ENCODE measurements around the gene ULBP2. TPM values are rescaled to one million over a fixed set of nuclear protein-coding genes. Genes with fewer than 3 reads are reported as not detected.
"Not testable (repeated sequence)": the region's sequence is repeated elsewhere in the genome, so short reads cannot be mapped to it uniquely, and the experiment has no call there.

The ULBP2 gene
- polyA plus RNA-seq, 5 donors, result 2.3 to 2.9 (median 2.5) TPM

DNA sequence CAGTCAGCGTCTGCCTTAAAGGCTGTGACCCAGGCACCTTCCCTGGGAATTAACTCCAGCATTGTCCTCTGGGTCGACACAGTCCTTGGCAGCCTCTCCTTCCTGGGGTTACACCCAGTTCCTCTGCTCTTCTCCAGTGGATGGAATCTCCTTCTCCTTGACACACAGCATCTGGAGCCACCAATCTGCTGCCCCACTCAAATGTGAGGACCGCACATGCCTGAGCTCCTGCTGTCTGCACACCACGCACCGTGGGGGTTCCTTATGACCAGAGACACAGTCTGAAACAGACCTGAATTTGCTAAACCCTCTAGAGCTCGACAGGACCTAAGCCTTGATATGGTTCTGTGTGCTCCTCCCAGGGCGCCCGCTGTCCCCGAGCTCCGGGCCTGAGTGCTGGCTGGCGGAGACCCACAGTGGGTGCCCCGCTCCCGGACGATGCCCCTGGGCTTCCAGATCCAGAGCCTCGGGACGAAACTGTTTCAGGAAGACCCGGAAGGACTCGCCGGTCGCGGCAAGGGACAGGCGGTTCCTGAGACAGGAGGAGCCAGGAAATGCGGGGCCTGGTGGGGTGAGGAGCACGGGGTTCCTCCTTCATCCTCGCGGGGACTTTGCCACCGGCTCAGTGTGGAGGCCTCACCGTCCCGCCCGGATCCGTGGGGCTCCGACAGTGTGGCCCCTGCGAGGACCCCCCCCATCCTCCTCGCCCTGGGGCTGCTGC lies 16.4 kb upstream of the ULBP2 start:
- peak in 1 of 2 donors; percentile 16 for DNase-seq

DNA sequence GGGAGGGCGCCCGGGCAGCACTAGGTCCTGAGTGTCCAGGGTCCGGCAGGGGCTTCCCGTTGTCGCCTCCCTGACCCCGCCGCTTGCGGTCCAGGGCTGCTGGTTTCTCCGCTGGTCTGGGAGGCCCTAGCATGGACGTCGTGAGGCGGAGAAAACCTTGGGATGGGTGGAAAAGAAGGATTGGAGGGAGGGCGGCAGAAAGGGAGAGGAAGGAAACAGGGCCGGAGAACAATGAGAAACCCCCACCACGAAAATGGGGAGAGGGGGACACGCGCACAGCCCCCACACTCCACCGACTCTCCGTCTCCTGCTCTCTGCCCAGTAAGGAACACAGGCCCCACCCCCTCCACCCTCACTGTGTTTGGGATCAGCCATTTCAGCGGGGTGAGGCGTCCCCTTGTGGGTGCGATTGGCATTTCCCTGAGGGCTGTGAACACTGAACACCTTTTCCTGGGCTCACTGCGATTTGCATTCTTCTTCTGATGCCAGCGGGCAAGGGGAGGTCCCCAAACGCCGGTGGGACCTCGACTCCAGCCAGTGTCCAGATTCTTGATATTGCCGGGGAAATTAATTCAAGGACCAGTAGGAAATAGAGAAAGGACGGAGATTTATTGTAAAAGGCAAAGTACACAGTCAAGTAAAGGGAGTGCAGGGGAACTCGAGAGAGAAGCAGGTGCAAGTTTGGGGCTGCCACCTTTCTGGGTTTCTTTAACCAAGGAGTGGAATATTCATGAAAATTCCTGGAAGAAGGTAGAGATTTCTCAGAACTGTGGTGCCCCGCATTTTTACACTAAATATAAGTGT lies 15.6 kb upstream of the ULBP2 start:
- DNase-seq, result peak; percentile 76 to 82

DNA sequence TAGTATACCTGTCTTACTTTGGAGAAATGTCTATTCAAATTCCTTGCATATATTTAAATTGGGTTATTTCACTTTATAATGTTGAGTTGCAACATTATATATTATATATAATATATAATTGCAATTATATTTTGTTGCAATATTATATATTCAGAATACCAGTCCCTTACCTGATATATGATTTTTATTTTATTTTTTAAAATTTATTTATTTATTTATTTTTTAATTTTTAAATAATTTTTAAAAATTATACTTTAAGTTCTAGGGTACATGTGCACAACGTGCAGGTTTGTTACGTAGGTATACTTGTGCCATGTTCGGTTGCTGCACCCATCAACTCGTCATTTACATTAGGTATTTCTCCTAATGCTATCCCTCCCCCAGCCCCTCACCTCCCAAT lies 14.8 kb upstream of the ULBP2 start:
- not testable (repeated sequence) for DNase-seq

DNA sequence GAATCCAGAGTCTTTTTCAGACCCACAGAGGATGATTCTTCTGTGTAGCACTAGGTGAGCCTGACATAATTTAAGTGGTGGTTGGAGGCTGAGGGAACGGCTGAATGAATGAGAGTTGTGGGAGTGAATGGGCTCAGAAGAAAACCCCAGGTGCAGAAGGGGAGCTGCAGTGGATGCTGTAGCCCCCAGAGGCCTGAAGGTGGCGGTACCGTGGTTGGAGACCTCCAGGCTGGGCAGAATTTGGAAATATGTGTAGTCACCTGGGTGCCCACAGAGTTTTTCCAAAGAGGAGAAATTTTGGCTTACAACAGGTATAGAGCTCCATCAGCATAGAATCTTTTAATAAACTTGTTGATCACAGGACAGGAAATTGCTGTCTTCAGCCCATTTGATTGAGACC lies 12.4 kb upstream of the ULBP2 start:
- DNase-seq, result no peak

DNA sequence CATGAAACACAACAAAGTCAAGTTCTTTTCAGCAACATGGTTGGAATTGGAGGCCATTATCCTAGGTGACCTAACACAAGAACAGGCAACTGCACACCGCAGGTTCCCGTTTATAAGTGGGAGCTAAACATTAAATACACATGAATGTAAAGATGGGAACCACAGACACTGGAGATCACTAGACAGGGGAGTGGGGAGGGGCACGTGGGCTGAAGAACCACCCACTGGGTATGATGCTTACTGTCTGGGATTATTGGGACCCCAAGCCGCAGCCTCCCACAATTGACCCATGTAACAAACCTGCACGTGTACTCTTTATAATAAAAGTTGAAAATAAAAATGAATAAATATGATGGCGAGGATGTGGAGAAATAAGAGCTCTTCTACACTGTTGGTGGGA lies 10.3 kb upstream of the ULBP2 start:
- DNase-seq, result no peak

DNA sequence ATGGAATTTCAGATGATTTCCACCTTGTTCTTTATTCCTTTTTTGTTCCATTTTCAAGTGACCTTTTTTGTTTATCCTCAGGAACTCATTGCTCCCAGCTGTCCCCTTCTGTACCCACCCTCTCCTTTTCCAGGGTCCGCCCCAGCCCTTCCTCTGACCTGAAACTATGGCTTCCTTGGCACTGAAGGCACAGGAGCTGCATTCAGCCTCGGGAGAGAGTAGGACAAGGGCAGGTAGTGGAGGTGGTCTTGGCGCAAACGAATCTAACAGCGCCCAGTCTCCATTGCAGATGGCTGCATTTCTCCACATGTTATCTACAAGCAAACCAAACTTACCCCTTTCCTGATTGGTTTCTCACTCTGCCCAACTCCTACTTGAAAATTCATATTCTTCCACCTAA lies 8.8 kb upstream of the ULBP2 start:
- DNase-seq, result no peak

DNA sequence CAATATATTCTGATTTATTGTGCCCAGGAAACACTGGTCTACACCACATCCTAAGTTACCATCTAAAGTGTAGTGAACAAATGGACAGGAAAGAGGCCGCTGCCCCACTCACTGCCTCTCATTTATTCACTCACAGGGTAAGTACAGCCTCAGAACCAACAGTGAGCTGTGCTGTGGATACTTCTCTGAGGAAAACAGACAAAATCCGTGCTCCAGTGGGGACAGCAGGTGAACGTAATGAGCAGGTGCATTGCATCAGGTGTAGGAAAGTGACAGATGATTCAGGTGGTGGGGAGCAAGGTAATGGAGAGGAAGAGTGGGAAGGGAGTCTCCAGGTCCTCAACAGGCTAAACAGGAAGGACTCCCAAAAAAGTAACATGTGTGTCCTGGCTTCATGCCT lies 8.4 kb upstream of the ULBP2 start:
- DNase-seq, result no peak

DNA sequence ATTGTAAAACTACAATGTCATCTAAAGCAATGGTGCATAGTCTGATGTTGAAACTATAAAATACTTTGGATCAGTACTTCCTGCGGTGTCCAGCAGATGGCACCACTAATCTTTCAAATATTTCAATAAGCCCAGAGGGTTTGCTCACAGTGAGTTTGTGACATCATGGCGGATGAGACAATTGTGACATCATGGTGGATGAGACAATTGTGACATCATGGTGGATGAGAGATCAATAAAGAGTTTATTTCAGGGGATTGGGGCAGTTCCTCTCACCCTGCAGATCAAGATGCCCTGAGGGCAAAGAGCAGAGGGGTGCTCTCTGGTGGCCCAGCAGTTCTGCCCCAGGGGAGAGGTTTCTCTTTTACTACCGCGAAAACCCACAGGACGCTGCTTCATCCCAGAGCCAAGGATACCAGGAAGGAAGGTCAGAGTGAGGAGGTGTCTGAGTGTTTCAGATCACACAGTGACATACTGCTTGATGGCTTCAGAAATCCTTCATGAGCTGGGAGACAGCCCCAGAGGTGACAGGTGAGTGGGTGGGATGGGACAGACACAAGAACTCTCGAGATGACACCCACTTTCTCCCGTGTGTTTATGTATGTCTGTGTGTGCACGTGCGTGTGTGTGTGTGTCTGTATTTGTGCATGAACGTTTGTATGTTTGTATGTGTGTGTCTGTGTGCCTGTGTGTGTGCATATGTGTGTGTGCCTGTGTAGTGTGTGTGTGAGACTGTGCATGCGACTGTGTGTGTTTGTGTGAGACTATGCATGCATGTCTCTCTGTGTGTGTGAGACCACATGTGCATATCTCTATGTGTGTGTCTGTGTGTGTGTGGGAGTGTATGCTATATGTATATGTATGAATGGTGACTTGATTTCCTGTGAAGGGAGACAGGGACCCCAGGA lies 7.3 kb upstream of the ULBP2 start:
- DNase-seq, result peak; percentile 47 to 61

DNA sequence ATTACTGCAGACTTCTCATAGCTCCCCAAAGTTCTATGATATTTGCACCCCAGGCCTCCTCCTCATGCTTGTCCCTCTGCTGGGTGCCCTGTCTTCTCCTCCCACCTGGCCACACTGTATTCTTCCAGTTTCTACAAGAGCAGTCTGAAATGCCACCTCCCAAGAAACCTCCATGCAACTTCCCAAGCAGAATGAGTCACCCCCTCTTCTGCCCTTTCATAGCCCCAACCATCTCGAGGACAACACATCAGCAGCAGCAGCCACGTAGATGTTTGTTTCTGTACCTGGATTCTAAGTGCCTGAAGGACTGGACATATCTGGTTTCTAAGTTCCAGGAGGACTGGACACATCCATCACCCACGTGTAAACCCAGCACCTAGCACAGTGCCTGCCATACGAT lies 6.6 kb upstream of the ULBP2 start:
- DNase-seq, result no peak

DNA sequence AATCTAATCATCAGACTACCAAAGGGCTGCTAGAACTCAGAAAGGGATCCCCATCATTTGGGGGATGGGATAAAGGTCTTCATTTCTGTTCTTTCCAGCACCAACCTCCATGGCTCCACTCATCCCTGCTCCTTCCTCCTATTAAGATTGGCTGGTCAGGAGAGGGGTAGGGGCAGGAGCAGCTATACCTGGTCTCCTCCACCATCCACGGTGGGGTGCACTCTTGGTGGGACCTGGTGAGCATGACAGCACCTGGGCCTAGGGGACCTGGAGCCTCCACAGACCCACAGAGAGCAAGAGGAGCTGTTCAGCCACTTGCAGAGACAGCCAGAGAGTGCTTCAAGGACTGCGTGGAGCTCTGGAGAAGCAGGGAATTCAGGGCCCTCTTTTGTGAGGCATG lies 6.1 kb upstream of the ULBP2 start:
- no peak for DNase-seq

DNA sequence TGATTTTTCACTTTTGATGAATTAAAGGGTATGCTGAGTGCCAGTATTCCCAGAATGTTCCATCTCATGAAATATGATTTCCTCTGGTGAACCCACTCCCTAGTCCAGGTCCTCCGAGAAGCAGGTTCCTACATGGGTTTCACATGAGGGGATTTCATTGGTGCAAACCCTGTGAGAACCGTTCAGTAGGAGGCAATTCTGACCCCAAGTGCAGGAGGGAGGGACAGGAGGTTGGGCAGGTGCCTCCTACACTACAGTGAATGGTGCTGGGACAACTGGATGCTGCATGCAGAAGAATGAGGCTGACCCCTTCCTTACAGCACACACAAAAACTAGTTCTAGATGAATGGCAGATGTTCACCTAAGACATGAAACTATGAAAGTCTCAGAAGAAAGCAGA lies 5.1 kb upstream of the ULBP2 start:
- DNase-seq, result no peak

DNA sequence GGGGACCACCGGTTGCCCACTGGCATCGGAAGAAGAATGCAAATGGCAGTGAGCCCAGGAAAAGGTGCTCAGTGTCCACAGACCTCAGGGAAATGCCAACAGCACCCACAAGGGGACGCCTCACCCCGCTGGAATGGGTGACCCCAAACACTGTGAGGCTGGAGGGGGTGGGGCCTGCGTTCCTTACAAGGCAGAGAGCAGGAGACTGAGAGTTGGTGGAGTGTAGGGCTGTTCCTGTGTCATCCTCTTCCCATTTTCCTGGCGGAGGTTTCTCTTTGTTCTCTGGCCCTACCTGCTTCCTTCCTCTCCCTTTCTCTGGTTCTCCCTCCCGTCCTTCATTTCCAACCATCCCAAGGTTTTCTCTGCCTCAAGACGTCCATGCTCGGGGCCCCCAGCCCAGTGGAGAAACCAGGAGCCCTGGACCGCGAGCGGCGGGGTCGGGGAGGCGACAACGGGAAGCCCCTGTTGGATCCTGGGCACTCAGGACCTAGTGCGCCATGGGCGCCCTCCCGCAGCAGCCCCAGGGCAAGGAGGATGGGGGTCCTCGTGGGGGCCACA lies 3.7 kb upstream of the ULBP2 start:
- not testable (repeated sequence) for DNase-seq

DNA sequence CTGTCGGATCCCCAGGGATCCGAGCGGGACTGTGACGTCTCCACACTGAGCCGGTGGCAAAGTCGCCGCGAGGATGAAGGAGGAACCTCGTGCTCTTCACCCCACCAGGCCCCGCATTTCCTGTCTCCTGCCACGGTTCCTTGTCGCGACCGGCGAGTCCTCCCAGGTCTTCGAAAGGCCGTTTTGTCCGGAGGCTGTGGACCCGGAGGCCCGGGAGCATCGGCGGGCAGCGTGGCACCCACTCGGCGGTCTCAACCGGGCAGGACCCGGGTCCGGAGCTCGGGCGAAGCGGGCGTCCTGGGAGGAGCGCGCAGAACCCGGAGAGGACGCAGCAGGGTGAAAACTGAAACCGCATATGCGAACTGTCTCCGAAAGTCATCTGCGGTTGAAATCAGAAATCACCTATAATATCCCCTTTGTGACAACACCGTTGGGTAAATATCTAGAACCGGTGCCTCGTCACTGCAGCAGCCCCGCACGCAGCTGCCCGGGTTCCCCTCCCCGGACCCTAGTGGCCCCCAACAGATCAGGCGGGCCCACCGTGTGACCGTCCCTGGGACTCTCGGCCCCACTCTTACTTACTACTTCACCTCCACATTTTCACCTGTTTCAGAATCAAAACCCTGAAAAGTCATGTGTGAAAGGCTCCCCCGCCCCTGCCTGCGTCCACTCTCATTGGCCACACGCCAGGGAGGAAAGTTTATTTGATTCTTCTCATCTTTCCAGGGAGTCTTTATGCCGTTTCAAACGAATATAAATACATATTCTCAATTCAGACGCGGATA lies 3.1 kb upstream of the ULBP2 start:
- peak in 1 of 2 donors; percentile 24 for DNase-seq

DNA sequence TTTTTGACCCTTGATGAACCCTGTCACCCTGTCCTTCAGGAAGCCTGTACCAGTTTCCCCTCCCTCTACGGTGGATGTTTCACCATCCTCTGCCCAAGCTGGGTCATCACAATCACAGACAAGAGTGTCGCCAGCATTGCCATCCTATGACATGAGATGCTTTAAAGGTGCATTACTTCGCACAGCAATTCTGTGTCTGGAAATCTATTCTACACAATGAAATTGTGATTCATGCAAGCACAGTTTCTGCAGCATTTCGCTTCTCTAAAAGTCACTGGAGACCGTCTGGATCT lies 2.5 kb upstream of the ULBP2 start:
- DNase-seq, result no peak

DNA sequence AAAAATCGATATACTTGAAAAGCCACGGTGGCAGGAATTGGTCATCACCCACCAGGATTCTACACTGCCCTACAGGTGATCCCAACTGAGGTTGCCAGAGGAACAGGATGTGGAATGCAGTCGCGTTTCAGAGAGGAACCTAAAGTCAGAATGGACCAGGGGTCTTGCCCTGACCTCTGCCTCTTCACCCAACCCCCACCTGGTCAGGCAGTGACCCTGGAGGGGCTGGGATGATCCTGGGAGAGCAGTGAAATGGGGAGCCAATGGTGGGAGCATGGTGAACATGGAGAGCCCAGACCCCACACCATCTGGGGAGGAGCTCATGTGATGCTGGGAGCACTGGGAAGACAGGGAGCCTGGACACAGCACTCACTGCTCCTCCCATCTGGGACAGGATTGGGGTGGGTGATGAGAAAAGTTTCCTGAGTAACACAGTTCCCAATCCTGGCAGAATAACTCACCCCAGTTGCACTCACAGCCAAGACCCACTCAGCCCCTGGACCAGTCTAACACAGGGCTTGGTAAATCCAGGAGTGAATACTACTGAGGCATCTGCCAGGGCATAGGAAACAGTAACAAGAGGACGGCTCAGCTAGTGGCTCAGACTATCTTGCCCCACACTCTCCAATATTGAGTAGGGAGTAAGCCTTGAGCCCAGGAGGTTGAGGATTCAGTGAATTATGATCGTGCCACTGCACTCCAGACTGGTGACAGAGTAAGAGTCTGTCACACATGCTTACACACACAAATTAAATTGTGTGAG lies 1.7 kb upstream of the ULBP2 start:
- no peak for DNase-seq

DNA sequence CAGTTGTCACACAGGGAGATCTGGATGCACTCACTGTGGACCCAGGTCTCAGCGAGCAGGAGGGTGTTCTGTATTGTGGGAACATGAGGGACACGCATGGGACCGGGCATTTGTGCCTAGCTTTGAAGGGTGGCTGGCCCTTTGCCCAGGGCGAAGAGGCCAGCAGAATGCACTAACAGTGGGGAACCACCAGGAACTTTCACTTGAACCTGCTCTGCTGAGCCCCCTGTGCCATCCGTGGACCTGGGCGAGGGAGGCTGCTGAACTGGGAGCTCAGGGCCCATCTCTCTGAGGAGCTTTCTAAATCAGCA lies 1.2 kb upstream of the ULBP2 start:
- DNase-seq, result no peak

DNA sequence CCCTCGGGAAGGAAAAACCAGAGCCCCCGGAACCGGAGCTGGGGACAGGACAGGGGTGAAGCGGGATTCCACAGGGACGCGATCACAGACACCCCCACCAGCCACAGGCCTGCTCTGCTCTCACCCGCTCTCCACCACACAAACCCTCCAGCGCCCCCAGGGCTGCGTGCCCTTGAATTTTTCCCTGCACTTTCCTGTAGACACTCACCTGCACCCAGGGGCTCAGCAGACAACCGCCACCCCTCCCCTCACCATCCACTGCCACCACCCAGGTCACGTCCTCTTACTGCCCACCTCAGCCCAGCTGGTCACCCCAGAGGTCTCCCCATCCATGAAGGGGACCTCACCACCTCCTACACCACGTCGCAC lies 631 bp downstream of the ULBP2 start:
- no peak for DNase-seq

DNA sequence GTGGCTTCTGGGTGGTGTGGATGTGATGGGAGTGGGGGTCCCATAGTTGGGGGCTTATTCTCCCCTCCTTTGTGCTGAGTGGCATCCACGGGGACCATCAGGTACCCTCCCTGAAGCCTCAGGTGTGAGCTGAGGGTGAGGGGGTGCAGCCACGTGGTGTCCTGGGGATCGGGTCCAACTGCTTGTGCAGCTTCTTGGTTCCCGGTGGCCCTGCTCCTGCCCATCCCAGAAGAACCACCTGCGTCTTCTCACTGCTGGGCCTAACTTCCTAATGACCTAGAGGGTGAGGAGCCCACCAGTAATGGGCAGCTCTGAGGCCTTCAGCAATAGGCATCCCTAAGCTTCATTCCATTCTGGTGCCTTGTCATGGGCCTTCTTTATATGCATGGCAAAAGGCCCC lies 1.5 kb downstream of the ULBP2 start:
- DNase-seq, result not testable (repeated sequence)

DNA sequence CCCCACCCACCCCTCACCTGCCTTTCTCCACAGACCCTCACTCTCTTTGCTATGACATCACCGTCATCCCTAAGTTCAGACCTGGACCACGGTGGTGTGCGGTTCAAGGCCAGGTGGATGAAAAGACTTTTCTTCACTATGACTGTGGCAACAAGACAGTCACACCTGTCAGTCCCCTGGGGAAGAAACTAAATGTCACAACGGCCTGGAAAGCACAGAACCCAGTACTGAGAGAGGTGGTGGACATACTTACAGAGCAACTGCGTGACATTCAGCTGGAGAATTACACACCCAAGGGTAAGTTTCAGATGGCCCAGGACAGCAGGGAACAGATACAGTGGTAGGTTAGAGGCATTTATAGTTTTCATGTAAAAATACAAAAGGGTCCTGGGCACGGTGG lies 3.5 kb downstream of the ULBP2 start:
- not testable (repeated sequence) for DNase-seq

DNA sequence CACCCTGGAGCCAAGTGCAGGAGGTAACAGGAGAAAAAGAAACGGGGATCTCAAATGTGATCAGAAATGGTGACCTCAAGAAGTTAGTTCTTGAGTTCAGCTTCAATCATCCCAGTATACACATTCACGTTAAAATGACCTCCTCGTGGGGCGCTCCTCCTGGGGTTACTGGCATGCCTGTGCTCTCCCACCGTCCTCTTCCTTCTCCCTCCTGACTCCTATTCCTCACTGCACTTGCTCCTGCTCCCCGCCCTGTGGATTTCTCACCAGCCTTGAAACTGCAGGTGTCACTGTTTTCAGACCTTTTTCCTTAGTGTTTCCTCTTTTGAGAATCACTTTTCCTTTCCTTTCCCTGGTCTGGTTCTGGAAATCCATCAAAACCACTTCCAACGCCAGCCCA lies 4.8 kb downstream of the ULBP2 start:
- not testable (repeated sequence) for DNase-seq

DNA sequence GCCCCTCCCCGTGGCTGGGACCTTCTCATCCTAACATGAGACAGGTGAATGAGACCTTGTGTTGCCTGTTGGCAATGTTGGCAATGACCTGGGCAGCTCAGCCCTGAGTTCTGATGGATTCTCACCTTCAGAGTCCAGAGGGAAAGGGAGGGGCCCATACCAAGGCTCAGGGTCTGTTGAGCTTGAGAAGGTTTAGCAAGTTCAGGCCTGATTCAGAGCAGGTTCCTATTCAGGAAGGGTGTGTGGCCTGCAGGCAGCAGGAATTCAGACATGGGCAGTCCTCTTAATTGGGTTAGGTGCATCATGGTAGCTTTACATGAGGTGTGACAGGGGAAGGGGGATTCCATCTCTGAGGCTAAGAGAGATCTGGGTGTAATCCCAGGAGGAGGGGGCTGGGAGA lies 5.7 kb downstream of the ULBP2 start:
- not testable (repeated sequence) for DNase-seq

Data from right lung (tissue), 5 donors.